ENCODE data around the gene RAB44.

GRCh38 chr6:36694616-36695015, 3.0 kb upstream of the RAB44 start:
- TF ChIP-seq JUN (IDR thresholded peaks at IDR 0.05) (no peak), REST (IDR thresholded peaks at IDR 0.05) (no peak), CEBPB (IDR thresholded peaks at IDR 0.05) (no peak), CTCF (IDR thresholded peaks at IDR 0.05) (no peak), MAFK (IDR thresholded peaks at IDR 0.05; ENCODE audit: partially characterized antibody) (no peak), MYC (IDR thresholded peaks at IDR 0.05; ENCODE audit: borderline replicate concordance, low read length) (no peak), RFX5 (IDR thresholded peaks at IDR 0.05) (no peak), USF2 (IDR thresholded peaks at IDR 0.05) (no peak), MAX (IDR thresholded peaks at IDR 0.05) (no peak)
